Measurements from ENCODE around the gene DCC.

DNA sequence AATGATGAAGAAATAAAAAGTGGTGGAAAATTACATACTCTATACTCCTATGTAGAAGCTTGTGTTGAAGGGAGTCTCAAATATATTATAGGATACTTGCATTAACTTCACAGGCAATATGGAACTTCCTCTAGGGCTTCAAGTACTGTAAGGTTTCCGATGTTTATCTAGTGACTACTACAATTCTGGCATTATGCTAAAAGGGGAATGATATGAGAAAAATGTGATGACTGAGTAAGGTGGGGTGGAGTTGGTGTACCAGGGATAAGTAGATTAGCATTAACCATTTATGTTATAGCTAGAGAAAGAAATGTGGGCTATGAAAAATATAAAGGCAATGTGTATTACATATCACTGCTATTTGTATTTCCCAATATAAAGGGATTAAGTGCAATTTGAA lies 229.5 kb downstream of the DCC start:
- TF ChIP-seq CTCF (IDR thresholded peaks at IDR 0.05) = no peak
- TF ChIP-seq POLR2A (IDR thresholded peaks at IDR 0.05) = no peak

Data from body of pancreas (tissue), 4 donors.